Activated CD8-positive, alpha-beta T cell treated with anti-CD3 and anti-CD28 coated beads for 36 hours (primary cell): Measurements from ENCODE around the gene RBM28. TPM values are rescaled to one million over a fixed set of nuclear protein-coding genes. Genes with fewer than 3 reads are reported as not detected.

Source experiments
- ATAC-seq: fragments of 200-7000 bp; cut with Tn5 transposase; one replicate; pipeline ENCODE4 v1.10.0; 2021; ENCODE audit warnings: mild to moderate bottlenecking, moderate library complexity
- CTCF ChIA-PET: fragments of 350-600 bp; sonication (Branson Sonifier 250); formaldehyde crosslinking; loops from one replicate; lab custom pipeline; 2021; ENCODE audit warnings: antibody characterized with exemption; lab: Charles Lee
- POLR2A ChIA-PET: fragments of 350-600 bp; sonication (Branson Sonifier 250); formaldehyde crosslinking; loops from one replicate; lab custom pipeline; 2021; ENCODE audit warnings: antibody characterized with exemption; lab: Charles Lee
- DNase-seq: peaks from one replicate; pipeline ENCODE4 v3.0.0-alpha.2; 2020
- H3K27ac Mint-ChIP-seq: one replicate; pipeline ENCODE4 v1.8.0; 2021; ENCODE audit warnings: mild to moderate bottlenecking, mixed read lengths
- H3K27me3 Mint-ChIP-seq: one replicate; pipeline ENCODE4 v1.8.0; 2021; ENCODE audit warnings: mixed read lengths
- H3K36me3 Mint-ChIP-seq: one replicate; pipeline ENCODE4 v1.8.0; 2021; ENCODE audit warnings: low read depth, mixed read lengths
- H3K4me1 Mint-ChIP-seq: one replicate; pipeline ENCODE4 v1.8.0; 2021; ENCODE audit warnings: low read depth, mixed read lengths
- H3K4me3 Mint-ChIP-seq: one replicate; pipeline ENCODE4 v1.8.0; 2021; ENCODE audit warnings: mild to moderate bottlenecking, moderate library complexity, mixed read lengths
- H3K9me3 Mint-ChIP-seq: one replicate; pipeline ENCODE4 v1.8.0; 2021; ENCODE audit warnings: mixed read lengths
- CTCF ChIP-seq: fragments of 200-600 bp; IDR thresholded peaks from one replicate; pipeline ENCODE4 v1.8.0; 2022; ENCODE audit warnings: antibody characterized with exemption, mild to moderate bottlenecking
- intact Hi-C: fragments of 100-400 bp; cut with micrococcal nuclease; formaldehyde crosslinking; loops from one replicate; pipeline ENCODE4 v1.10.0; 2022
- total RNA-seq, 2 experiments: library from RNA; stranded (reverse); gene quantifications; one replicate each; pipeline ENCODE4 v1.2.3, GENCODE V29; 2021

Gene RBM28
- total RNA-seq, 2 experiments from 2014 or later, result 55.3 to 55.6 TPM

DNA sequence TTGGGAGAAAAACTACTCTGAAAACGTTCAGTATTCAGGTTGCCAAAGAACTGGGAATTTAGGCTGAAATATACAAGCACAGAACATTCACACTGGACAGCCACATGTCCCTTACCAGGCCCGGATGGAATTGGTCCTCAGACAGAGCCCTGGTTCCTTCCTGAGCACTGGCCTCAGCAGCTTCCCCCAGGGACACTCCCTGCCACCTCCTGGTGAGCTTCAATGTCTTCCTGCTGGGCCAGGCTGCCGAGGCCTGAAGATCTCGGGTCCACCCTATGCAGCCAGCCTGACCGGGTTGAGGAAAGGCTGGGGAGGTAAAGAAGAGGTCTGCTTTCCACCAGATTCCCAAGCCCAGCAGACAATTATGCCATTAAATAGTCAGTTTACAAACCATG, 77.8 kb downstream of the RBM28 start:
- Mint-ChIP-seq H3K27ac (no peak overlapping the region), H3K36me3 (no peaks in the 10 kb centered on the region), H3K27me3 (peaks cover 10% of the 10 kb centered on the region), H3K9me3 (no peaks in the 10 kb centered on the region), H3K4me3 (no peak overlapping the region), H3K4me1 (no peaks in the 10 kb centered on the region)
- intact Hi-C loops, result no loop called here
- ATAC-seq (no peak), DNase-seq (no peak)
- POLR2A ChIA-PET, result no interaction called here
- CTCF ChIA-PET, result no interaction called here
- TF ChIP-seq CTCF, result no peak

- Mint-ChIP-seq H3K27me3 (peaks cover 10% of the 10 kb centered on the region), H3K4me1 (no peaks in the 10 kb centered on the region), H3K4me3 (no peak overlapping the region), H3K27ac (no peak overlapping the region), H3K9me3 (no peaks in the 10 kb centered on the region), H3K36me3 (no peaks in the 10 kb centered on the region)
- no peak for ATAC-seq
- intact Hi-C loops, result no loop called here
- ChIA-PET POLR2A (no interaction called here), CTCF (no interaction called here)
- no peak for TF ChIP-seq CTCF
- DNase-seq, result no peak
Measured at GRCh38 chr7:128265156-128265905, 78.4 kb downstream of the RBM28 start.

DNA sequence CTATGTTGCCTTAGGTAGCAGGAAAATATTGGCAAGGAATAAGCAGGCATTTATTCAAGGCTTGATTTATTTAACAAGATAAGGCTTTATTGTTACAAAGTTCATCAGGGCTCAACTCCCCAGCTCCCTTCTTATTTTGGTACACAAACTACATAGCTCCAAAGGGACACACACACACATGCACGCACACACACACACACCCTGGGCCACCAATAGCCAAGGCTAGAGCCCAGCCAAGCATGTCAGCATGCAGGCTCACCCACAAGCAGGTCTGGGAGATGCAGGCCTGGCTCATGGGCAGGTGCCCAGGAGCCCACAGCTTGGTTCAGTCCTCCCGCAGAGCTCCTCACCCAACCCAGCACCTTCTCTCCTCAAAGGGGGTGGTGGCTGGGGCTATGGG, 79.2 kb downstream of the RBM28 start:
- no peaks in the 10 kb centered on the region for H3K4me1 Mint-ChIP-seq
- ATAC-seq, result no peak
- H3K9me3 Mint-ChIP-seq, result no peaks in the 10 kb centered on the region
- no peaks in the 10 kb centered on the region for H3K36me3 Mint-ChIP-seq
- ChIA-PET POLR2A (interaction anchor here (0.7 kb wide), 1 partner anchor 609 kb away, joined by 3 read pairs; no protein-coding TSS in a partner anchor), CTCF (no interaction called here)
- no peak overlapping the region for H3K27ac Mint-ChIP-seq
- no peak for DNase-seq
- peaks cover 8% of the 10 kb centered on the region for H3K27me3 Mint-ChIP-seq
- TF ChIP-seq CTCF, result no peak
- H3K4me3 Mint-ChIP-seq, result no peak overlapping the region
- intact Hi-C loops, result no loop called here

DNA sequence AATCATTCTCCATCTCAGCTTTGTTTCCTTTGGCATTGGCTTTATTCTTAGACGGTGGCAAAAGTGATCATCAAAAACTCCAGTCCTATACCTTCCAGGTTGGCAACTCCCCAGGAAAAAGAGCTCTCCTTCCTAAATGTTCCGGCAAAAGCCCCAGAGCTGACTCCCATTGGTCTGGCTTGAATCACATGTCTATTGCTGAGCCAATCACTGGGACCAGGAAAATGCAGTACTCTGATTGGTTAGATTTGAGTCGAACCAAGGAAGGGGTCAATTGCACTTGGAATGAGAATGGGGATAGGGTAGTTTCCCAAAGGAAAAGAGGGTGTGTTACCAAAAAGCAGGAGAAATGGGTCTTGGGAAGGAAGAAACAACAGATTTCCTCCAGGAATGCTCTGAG, 80.3 kb downstream of the RBM28 start:
- Mint-ChIP-seq H3K27ac (no peak overlapping the region), H3K4me1 (no peaks in the 10 kb centered on the region), H3K36me3 (no peaks in the 10 kb centered on the region), H3K4me3 (no peak overlapping the region), H3K27me3 (no peaks in the 10 kb centered on the region), H3K9me3 (no peaks in the 10 kb centered on the region)
- no peak for DNase-seq
- no peak for TF ChIP-seq CTCF
- intact Hi-C loops, result no loop called here
- no peak for ATAC-seq
- POLR2A ChIA-PET, result no interaction called here
- CTCF ChIA-PET, result no interaction called here

- H3K4me1 Mint-ChIP-seq, result no peaks in the 10 kb centered on the region
- ATAC-seq (no peak), DNase-seq (no peak)
- no peak overlapping the region for H3K4me3 Mint-ChIP-seq
- intact Hi-C loops, result no loop called here
- H3K27me3 Mint-ChIP-seq, result no peaks in the 10 kb centered on the region
- TF ChIP-seq CTCF, result no peak
- H3K9me3 Mint-ChIP-seq, result no peaks in the 10 kb centered on the region
- POLR2A ChIA-PET, result no interaction called here
- CTCF ChIA-PET, result interaction anchor here (1.2 kb wide), 1 partner anchor 120 kb away, joined by 3 read pairs; no protein-coding TSS in a partner anchor
- no peak overlapping the region for H3K27ac Mint-ChIP-seq
- no peaks in the 10 kb centered on the region for H3K36me3 Mint-ChIP-seq
Measured at GRCh38 chr7:128262273-128263028, 81.3 kb downstream of the RBM28 start.
